ENCODE results near the gene CD4.
"Not testable (repeated sequence)": the region's sequence is repeated elsewhere in the genome, so short reads cannot be mapped to it uniquely, and the experiment has no call there.

Gene CD4

DNA sequence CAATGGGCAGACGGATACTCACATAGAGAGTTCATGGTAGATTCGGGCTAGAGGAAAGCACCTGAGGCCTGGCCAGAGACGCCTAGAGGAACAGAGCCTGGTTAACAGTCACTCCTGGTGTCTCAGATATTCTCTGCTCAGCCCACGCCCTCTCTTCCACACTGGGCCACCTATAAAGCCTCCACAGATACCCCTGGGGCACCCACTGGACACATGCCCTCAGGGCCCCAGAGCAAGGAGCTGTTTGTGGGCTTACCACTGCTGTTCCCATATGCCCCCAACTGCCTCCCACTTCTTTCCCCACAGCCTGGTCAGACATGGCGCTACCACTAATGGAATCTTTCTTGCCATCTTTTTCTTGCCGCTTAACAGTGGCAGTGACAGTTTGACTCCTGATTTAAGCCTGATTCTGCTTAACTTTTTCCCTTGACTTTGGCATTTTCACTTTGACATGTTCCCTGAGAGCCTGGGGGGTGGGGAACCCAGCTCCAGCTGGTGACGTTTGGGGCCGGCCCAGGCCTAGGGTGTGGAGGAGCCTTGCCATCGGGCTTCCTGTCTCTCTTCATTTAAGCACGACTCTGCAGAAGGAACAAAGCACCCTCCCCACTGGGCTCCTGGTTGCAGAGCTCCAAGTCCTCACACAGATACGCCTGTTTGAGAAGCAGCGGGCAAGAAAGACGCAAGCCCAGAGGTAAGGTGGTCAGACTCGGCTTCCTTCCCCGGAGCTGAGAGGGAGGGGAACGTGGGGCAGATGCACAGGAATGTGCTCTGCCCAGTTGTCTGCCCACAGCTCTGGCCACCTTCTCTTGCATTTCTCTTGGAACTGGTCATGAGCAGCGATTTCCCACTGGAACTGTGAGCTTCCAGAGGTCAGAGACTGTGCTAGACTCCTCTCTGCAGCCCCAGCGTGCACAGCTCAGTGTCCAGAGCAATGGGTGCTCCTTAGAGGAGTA, at the start of gene CD4:
TSS of gene CD4 (plus strand) at position 557 of the 953 bp plus-strand sequence. CDS start 10,611 bp downstream, outside the sequence.
- TF ChIP-seq ZFX (IDR thresholded peaks at IDR 0.05; ENCODE audit: borderline replicate concordance): no peak
- TF ChIP-seq, protein P1, sequence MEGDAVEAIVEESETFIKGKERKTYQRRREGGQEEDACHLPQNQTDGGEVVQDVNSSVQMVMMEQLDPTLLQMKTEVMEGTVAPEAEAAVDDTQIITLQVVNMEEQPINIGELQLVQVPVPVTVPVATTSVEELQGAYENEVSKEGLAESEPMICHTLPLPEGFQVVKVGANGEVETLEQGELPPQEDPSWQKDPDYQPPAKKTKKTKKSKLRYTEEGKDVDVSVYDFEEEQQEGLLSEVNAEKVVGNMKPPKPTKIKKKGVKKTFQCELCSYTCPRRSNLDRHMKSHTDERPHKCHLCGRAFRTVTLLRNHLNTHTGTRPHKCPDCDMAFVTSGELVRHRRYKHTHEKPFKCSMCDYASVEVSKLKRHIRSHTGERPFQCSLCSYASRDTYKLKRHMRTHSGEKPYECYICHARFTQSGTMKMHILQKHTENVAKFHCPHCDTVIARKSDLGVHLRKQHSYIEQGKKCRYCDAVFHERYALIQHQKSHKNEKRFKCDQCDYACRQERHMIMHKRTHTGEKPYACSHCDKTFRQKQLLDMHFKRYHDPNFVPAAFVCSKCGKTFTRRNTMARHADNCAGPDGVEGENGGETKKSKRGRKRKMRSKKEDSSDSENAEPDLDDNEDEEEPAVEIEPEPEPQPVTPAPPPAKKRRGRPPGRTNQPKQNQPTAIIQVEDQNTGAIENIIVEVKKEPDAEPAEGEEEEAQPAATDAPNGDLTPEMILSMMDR (IDR thresholded peaks at IDR 0.05): no peak
- no peak within 1 kb of the TSS for H3K27ac ChIP-seq

DNA sequence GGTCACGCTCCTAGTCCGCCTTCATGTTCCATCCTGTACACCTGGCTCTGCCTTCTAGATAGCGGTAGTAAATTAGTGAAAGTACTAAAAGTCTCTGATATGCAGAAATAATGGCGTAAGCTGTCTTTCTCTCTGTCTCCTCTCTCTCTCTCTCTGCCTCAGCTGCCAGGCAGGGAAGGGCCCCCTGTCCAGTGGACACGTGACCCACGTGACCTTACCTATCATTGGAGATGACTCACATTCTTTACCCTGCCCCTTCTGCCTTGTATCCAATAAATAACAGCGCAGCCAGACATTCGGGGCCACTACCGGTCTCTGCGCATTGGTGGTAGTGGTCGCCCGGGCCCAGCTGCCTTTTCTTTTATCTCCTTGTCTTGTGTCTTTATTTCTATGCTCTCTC, 47.2 kb upstream of the CD4 start:
- H3K27ac ChIP-seq: not testable (repeated sequence)

DNA sequence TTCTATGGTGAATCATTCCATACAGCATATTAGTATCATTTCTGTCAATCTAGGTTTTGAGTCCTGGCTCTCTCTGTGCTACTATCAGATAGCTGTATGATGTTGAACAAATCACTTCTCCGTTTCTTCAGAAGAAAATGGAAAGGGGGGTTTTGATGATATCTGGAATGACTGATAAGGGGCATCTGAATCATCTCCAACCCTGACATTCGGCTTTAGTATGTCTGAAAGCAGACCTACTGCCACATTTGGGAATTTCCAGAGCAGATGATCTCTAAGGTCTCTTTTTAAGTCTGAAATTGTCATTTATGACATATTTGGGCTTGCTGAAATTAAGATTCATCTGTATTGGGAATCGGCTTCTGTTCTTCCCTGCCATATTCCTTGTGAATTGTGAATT, 46.5 kb upstream of the CD4 start:
- no peak overlapping the region for H3K27ac ChIP-seq
- TF ChIP-seq, protein P1 (IDR thresholded peaks at IDR 0.05): no peak
- no peak for TF ChIP-seq ZFX (IDR thresholded peaks at IDR 0.05; ENCODE audit: borderline replicate concordance)

DNA sequence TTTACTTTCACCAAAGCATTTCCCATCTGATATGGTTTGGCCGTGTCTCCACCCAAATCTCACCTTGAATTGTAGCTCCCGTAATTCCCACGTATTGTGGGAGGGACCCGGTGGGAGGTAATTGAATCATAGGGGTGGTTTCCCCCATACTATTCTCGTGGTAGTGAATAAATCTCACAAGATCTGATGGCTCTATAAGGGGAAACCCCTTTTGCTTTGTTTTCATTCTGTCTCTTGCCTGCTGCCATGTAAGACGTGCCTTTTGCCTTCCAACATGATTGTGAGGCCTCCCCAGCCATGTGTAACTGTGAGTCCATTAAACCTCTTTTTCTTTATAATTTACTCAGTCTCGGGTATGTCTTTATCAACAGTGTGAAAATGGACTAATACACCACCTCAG, 46.0 kb upstream of the CD4 start:
- not testable (repeated sequence) for H3K27ac ChIP-seq

DNA sequence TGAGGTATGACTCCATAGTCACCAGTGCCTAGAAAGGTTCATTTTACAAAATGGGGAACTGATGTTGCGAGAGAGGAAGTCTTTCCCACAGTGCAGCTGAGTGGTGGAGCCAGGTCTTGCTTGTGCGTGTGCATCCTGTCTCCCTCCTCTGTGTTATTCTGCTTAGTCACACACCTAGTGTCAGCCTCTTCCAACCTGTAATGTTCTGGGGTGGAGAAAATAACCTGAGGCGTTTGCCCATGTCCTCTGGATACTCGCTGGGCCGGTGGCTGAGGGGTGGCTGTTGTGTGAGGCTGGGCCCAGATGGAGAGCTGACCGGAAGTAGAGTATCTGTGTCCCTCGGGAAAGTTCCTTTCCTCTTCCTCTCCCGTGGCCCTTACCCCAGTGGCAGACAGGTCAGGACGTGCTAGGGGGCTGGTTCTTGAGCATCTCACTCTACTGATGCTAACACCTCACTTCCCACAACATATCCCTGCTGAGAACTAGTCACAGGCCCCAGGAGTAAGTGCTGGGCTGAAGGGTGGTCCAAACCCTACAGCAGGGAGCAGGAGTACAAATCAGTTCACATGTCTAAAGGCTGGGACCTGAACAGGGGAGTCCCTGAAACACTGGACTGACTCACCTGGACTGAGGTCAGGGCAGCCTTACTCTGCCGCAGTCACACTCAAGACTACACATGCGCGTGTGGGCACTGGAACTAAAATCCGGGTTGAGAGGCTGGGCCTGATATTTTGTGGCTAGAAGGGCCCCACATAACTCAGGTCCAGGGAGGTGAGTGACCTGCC, 43.4 kb upstream of the CD4 start:
- TF ChIP-seq, protein P1 (IDR thresholded peaks at IDR 0.05): no peak
- TF ChIP-seq ZFX (IDR thresholded peaks at IDR 0.05; ENCODE audit: borderline replicate concordance): no peak
- H3K27ac ChIP-seq: peak overlapping the region; percentile 22; the same call in 1 of the 2 replicates

DNA sequence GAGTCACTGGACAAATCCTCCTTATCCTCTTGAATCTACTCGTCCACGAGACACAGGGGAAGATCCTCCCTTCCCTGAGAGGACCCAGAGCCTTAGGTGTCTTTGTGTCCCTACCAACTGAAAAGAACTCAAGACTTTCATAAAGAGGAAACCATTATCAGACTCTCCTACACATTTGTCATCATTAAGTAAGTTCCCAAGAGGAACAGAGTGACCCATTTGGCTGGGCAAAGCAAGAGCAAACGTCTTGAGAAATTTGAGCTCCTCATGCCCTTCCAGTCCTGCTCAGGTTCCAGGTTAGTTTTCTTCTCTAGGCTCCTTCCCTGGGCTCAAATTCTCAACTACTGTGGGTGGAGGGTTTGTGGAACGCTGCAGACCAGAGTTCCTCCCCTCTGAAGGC, 42.1 kb upstream of the CD4 start:
- peak overlapping the region; percentile 22 for H3K27ac ChIP-seq
- TF ChIP-seq, protein P1 (IDR thresholded peaks at IDR 0.05): no peak
- no peak for TF ChIP-seq ZFX (IDR thresholded peaks at IDR 0.05; ENCODE audit: borderline replicate concordance)

DNA sequence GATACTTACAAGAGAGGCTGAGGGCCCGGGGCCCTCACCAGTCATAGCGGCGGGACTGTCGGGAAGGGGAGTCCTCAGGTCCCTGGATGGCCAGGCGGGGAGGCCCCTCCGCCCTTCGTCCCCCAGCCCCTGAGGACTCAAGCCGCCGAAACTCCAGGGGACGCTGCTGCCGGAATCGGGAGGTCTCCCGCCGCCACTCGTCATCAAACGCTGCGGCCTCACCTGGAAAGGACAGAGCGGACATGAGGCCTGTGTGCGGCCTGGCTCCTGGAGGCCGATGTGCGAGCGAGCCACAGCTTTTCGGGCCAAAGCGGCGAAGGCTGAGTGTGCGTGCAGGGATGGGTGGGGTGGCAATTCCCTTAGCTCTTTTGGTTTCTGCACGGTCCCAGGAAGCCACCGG, 40.6 kb upstream of the CD4 start:
- 0 out of 2 replicates have a peak overlapping the region, but pooled peaks have one; percentile 22 for H3K27ac ChIP-seq
- no peak for TF ChIP-seq ZFX (IDR thresholded peaks at IDR 0.05; ENCODE audit: borderline replicate concordance)
- TF ChIP-seq, protein P1 (IDR thresholded peaks at IDR 0.05): no peak

DNA sequence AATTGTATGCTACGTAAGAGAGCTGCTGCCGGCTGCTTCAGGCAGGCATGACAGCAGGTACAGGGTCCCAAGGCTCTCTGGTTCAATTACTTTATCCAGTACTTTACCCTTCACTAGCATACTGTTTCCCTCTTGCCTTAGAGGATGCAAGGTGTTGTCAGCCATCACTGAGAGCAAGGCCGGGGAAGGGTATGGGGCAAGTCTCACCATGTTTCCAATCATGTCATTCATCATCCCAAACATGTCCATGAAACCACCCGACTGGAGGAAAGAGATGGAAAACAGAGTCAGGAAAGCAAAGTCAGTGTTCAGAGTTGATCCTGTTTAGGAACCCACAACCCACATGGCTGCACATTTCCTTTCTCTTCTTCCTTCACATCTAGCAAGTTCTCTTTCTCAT, 38.8 kb upstream of the CD4 start:
- TF ChIP-seq, protein P1 (IDR thresholded peaks at IDR 0.05): no peak
- TF ChIP-seq ZFX (IDR thresholded peaks at IDR 0.05; ENCODE audit: borderline replicate concordance): no peak

More for the DNA sequence above, 38.8 kb upstream of the CD4 start:
- H3K27ac ChIP-seq: no peak overlapping the region
